ENCODE data around the gene SIGMAR1. TPM values are rescaled to one million over a fixed set of nuclear protein-coding genes. Genes with fewer than 3 reads are reported as not detected.

The SIGMAR1 gene
- total and polyA plus RNA-seq, 4 donors = 116 to 210 (median 178) TPM

DNA sequence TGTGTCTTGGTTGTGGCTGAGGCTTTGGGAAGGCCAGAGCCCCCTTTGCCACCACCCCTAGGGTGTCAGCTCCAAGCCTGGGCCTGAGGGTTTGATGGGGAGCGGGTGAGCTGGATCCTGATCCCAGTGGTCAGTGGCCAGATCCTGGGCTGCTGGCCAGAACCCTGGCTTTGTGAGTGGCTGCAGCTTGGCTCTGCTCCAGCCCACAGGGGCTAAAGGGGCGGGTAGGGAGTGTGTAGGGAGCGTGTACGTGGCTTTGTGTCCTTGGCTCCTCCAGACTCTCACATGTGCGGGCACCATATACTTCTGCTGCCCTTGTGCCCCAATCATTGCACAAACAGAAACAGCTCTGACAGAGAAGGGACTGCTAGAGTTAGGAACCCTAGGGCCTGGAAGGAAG, 13.2 kb upstream of the SIGMAR1 start (continued):
- TF ChIP-seq, protein P1, sequence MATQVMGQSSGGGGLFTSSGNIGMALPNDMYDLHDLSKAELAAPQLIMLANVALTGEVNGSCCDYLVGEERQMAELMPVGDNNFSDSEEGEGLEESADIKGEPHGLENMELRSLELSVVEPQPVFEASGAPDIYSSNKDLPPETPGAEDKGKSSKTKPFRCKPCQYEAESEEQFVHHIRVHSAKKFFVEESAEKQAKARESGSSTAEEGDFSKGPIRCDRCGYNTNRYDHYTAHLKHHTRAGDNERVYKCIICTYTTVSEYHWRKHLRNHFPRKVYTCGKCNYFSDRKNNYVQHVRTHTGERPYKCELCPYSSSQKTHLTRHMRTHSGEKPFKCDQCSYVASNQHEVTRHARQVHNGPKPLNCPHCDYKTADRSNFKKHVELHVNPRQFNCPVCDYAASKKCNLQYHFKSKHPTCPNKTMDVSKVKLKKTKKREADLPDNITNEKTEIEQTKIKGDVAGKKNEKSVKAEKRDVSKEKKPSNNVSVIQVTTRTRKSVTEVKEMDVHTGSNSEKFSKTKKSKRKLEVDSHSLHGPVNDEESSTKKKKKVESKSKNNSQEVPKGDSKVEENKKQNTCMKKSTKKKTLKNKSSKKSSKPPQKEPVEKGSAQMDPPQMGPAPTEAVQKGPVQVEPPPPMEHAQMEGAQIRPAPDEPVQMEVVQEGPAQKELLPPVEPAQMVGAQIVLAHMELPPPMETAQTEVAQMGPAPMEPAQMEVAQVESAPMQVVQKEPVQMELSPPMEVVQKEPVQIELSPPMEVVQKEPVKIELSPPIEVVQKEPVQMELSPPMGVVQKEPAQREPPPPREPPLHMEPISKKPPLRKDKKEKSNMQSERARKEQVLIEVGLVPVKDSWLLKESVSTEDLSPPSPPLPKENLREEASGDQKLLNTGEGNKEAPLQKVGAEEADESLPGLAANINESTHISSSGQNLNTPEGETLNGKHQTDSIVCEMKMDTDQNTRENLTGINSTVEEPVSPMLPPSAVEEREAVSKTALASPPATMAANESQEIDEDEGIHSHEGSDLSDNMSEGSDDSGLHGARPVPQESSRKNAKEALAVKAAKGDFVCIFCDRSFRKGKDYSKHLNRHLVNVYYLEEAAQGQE (IDR thresholded peaks at IDR 0.05) = no peak

DNA sequence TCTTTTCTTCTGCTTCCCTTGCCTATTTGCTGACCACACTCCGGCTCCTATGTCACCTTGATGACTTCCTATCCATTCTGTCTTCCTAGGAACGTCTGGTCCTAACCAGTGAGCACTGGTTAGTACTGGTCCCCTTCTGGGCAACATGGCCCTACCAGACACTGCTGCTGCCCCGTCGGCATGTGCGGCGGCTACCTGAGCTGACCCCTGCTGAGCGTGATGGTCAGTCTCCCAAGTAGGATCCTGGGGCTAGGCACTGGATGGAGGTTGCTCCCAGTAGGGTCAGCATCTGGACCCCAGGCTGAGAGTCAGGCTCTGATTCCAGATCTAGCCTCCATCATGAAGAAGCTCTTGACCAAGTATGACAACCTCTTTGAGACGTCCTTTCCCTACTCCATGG, 11.1 kb upstream of the SIGMAR1 start:
- Histone ChIP-seq H3K9ac (ENCODE audit: low read depth in 1 of 2, low read length in 2 of 2) (no peak overlapping the region), H3K27me3 (ENCODE audit: control insufficient read depth in 4 of 4, insufficient read depth in 4 of 4, low read length in 3 of 4) (no peaks in the 10 kb centered on the region), H3K36me3 (ENCODE audit: control insufficient read depth in 4 of 4, insufficient read depth in 3 of 4, low read depth in 1 of 4, low read length in 3 of 4) (peaks cover 0 to 15% (median 10%) of the 10 kb centered on the region in 4 donors), H3K27ac (ENCODE audit: low read depth in 1 of 2, low read length in 2 of 2) (peak overlapping the region; percentile 3 to 86), H3K4me3 (ENCODE audit: low read depth in 1 of 3, low read length in 3 of 3) (no peak overlapping the region), H3K9me3 (ENCODE audit: control insufficient read depth in 4 of 4, low read length in 3 of 4) (no peaks in the 10 kb centered on the region), H3K4me1 (ENCODE audit: control insufficient read depth in 4 of 4, insufficient read depth in 4 of 4, low read length in 3 of 4) (peaks cover 18 to 91% (median 82%) of the 10 kb centered on the region in 4 donors)
- no peak for DNase-seq (ENCODE audit: low spot score)
- TF ChIP-seq FOXA2 (IDR thresholded peaks at IDR 0.05) = no peak
- TF ChIP-seq SP1 (IDR thresholded peaks at IDR 0.05) = no peak
- TF ChIP-seq HNF4G (IDR thresholded peaks at IDR 0.05) = no peak
- TF ChIP-seq NR2F2 (IDR thresholded peaks at IDR 0.05) = no peak
- TF ChIP-seq, protein P2, sequence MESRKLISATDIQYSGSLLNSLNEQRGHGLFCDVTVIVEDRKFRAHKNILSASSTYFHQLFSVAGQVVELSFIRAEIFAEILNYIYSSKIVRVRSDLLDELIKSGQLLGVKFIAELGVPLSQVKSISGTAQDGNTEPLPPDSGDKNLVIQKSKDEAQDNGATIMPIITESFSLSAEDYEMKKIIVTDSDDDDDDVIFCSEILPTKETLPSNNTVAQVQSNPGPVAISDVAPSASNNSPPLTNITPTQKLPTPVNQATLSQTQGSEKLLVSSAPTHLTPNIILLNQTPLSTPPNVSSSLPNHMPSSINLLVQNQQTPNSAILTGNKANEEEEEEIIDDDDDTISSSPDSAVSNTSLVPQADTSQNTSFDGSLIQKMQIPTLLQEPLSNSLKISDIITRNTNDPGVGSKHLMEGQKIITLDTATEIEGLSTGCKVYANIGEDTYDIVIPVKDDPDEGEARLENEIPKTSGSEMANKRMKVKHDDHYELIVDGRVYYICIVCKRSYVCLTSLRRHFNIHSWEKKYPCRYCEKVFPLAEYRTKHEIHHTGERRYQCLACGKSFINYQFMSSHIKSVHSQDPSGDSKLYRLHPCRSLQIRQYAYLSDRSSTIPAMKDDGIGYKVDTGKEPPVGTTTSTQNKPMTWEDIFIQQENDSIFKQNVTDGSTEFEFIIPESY (IDR thresholded peaks at IDR 0.05) = no peak
- no peak for TF ChIP-seq RAD21 (IDR thresholded peaks at IDR 0.05)
- no peak for TF ChIP-seq FOXA1 (IDR thresholded peaks at IDR 0.05)
- TF ChIP-seq, protein P3, sequence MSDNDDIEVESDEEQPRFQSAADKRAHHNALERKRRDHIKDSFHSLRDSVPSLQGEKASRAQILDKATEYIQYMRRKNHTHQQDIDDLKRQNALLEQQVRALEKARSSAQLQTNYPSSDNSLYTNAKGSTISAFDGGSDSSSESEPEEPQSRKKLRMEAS (IDR thresholded peaks at IDR 0.05) = no peak
- no peak for TF ChIP-seq HNF4A (conservative IDR thresholded peaks at IDR 0.05)
- no peak for TF ChIP-seq GABPA (IDR thresholded peaks at IDR 0.05 in 1 of 2, conservative IDR thresholded peaks at IDR 0.05 in 1 of 2)
- TF ChIP-seq, protein P1 (IDR thresholded peaks at IDR 0.05) = no peak
- TF ChIP-seq, protein P4, sequence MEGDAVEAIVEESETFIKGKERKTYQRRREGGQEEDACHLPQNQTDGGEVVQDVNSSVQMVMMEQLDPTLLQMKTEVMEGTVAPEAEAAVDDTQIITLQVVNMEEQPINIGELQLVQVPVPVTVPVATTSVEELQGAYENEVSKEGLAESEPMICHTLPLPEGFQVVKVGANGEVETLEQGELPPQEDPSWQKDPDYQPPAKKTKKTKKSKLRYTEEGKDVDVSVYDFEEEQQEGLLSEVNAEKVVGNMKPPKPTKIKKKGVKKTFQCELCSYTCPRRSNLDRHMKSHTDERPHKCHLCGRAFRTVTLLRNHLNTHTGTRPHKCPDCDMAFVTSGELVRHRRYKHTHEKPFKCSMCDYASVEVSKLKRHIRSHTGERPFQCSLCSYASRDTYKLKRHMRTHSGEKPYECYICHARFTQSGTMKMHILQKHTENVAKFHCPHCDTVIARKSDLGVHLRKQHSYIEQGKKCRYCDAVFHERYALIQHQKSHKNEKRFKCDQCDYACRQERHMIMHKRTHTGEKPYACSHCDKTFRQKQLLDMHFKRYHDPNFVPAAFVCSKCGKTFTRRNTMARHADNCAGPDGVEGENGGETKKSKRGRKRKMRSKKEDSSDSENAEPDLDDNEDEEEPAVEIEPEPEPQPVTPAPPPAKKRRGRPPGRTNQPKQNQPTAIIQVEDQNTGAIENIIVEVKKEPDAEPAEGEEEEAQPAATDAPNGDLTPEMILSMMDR (IDR thresholded peaks at IDR 0.05; ENCODE audit: low read depth, low read length, missing input control) = no peak
- TF ChIP-seq RXRA (IDR thresholded peaks at IDR 0.05) = no peak
- TF ChIP-seq YY1 (IDR thresholded peaks at IDR 0.05) = no peak
- no peak for TF ChIP-seq TAF1 (conservative IDR thresholded peaks at IDR 0.05)
- TF ChIP-seq, protein P5, sequence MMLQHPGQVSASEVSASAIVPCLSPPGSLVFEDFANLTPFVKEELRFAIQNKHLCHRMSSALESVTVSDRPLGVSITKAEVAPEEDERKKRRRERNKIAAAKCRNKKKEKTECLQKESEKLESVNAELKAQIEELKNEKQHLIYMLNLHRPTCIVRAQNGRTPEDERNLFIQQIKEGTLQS (IDR thresholded peaks at IDR 0.05) = no peak
- WGBS = 91% methylated on average over 8 of the region's 8 CpGs

Measured in liver (tissue), 9 donors.